Measurements from ENCODE around the gene CLASRP. TPM values are rescaled to one million over a fixed set of nuclear protein-coding genes. Genes with fewer than 3 reads are reported as not detected.
A peak's percentile ranks its signal among the peaks of the same experiment; 100 is the strongest.

The CLASRP gene
- total and polyA plus RNA-seq, 9 of the 15 experiments (the other 6 are each of a cell fraction or from before 2014, with no cell fraction given), result 0.94 to 86.3 (median 44.0) TPM

DNA sequence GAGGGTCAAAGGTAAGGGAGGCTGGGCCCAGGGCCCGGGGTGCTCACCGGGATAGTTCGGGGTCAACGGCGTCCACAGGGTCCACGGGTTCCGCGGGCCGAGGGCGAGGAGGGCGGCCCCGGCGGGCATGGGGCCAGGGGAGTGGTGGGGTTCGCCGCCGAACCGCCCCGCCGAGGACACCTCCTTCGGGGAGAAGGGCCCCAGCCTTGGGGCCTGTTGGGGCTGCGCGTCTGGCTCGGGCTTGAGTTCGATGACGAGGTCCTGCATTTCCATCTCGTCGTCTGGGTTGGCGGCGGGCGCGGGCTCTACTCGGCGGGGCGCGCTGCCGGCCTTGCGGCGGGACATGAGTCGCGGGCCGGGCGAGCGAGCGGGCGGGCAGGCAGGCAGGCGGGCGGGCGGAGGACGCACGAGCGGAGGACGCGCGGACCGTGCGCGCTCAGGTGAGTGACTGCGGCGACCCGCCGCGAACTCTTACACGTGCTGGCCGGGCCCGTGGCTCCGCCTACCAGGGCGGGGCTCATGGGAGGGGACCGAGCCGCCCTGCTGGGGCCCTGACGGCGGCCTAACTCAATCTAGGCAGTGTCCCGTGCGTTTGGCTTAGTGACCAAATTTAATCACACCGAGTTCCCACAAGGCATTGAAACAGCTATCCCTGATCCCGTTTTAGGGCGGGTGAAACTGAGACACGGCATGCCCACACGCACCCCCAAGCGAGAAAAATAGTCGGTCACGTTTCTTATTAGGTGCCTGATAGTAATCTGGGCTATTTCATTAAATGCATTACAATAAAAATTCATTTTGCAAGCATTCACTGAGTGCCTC is 37.4 kb downstream of the CLASRP start, which contains the start of gene ZNF296 (continued):
- no peak for TF ChIP-seq SNAPC5 (CRISPR knock-in tag; IDR thresholded peaks at IDR 0.05)
- TF ChIP-seq ARID4B (CRISPR knock-in tag; IDR thresholded peaks at IDR 0.05), result peak; percentile 53
- TF ChIP-seq, protein P1, sequence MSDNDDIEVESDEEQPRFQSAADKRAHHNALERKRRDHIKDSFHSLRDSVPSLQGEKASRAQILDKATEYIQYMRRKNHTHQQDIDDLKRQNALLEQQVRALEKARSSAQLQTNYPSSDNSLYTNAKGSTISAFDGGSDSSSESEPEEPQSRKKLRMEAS (CRISPR knock-in tag; IDR thresholded peaks at IDR 0.05), result peak; percentile 83
- TF ChIP-seq SOX6 (IDR thresholded peaks at IDR 0.05), result peak; percentile 48; the same call in 1 of the 2 replicates
- TF ChIP-seq, protein P2, sequence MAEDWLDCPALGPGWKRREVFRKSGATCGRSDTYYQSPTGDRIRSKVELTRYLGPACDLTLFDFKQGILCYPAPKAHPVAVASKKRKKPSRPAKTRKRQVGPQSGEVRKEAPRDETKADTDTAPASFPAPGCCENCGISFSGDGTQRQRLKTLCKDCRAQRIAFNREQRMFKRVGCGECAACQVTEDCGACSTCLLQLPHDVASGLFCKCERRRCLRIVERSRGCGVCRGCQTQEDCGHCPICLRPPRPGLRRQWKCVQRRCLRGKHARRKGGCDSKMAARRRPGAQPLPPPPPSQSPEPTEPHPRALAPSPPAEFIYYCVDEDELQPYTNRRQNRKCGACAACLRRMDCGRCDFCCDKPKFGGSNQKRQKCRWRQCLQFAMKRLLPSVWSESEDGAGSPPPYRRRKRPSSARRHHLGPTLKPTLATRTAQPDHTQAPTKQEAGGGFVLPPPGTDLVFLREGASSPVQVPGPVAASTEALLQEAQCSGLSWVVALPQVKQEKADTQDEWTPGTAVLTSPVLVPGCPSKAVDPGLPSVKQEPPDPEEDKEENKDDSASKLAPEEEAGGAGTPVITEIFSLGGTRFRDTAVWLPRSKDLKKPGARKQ (CRISPR knock-in tag; IDR thresholded peaks at IDR 0.05), result no peak
- peak; percentile 81 to 89 for TF ChIP-seq MNT (conservative IDR thresholded peaks at IDR 0.05)
- no peak for TF ChIP-seq KAT7 (CRISPR knock-in tag; IDR thresholded peaks at IDR 0.05; ENCODE audit: borderline replicate concordance)
- no peak for TF ChIP-seq SNIP1 (IDR thresholded peaks at IDR 0.05; ENCODE audit: low read depth)
- TF ChIP-seq TBL1XR1 (IDR thresholded peaks at IDR 0.05; ENCODE audit: low read length in 2 of 2), result peak in 1 of 2 experiments; percentile 9; a peak in 2 of 4 replicates
- TF ChIP-seq POLR2G (IDR thresholded peaks at IDR 0.05; ENCODE audit: low read depth, low read length), result peak; percentile 88
- peak; percentile 61; the same call in 1 of the 2 replicates for TF ChIP-seq THAP12 (CRISPR knock-in tag; IDR thresholded peaks at IDR 0.05)
- TF ChIP-seq SMAD4 (CRISPR knock-in tag; conservative IDR thresholded peaks at IDR 0.05), result peak; percentile 88
- peak; percentile 44; the same call in 1 of the 2 replicates for TF ChIP-seq SP1 (CRISPR knock-in tag; IDR thresholded peaks at IDR 0.05)
- TF ChIP-seq NRF1 (conservative IDR thresholded peaks at IDR 0.05 in 1 of 2, IDR thresholded peaks at IDR 0.05 in 1 of 2), result peak; percentile 12 to 39; a peak in 2 of 4 replicates
